ENCODE measurements around the gene TAF1.
A peak's percentile ranks its signal among the peaks of the same experiment; 100 is the strongest.
"Not testable (repeated sequence)": the region's sequence is repeated elsewhere in the genome, so short reads cannot be mapped to it uniquely, and the experiment has no call there.

The TAF1 gene

DNA sequence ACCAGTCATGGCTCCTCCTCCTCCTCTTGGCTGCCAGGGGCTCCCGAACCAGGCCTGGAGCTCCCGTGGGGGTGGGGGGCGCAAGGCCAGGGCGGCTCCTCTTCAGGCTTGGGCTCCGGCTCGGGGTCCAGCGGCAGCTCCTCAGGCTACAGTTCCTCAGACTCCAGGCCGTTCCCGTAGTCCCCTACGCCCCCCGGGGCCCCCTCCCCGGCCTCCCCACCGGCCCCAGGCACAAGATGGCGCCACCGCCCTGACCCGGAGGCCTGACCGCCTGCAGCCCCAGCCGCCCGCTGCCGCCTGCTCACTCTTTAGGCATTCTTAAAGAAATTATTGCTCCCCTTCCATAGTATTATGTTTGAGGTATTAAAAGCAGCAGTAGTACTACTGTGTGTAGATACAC is 54.5 kb downstream of the TAF1 start:
- DNase-seq, result no peak

DNA sequence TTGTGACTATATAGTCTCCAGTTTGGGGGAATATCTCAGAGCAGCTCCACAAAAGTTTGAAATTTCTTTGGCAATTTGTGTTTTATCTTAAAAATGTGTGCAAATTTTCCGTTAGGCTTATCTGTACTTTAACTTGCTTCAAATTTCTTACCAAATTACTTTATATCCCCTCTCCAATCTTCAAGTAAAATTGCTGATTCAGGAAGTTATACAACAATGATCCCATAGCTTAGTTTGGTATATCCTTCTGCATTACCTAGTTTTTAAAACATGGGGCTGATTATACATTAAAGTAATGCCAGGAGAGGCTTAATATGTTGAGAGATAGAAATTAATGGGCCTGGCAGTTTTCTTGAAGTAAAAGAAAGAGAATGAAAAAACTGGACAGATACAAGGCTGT is 66.6 kb downstream of the TAF1 start:
- no peak for DNase-seq

DNA sequence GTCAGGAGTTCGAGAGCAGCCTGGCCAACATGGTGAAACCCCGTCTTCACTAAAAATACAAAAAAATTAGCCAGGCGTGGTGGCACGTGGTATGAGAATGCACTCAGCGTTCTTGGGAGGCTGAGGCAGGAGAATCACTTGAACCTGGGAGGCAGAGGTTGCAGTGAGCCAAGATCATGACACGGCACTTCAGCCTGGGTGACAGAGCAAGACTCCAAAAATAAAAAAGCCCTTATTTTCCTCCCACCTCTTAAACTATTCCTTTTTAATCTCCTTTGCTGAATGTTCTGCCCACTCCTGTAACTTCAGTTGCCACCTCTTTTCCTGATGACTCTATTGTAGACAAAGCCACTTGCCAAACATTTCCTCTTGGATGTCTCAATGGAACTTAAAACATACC is 72.6 kb downstream of the TAF1 start:
- DNase-seq, result no peak

DNA sequence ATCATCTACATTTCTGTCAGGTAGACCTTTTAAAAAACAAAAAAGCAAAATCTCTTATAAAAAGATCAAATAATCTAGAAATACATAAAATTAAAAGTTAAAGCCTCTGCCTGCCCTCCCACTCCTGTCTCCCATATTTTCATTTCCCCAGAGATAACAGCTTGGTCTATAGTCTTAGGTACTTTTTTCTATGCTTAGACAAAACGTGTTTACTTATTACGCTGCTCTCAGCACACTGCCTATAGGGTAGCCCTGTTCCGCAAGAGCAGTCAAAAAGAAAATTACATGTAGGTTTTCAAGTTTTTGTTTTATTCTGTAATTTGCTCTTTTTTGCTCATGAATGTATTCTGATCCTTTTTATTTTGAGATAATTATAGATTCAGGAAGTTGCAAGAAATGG is 73.3 kb downstream of the TAF1 start:
- no peak for DNase-seq

DNA sequence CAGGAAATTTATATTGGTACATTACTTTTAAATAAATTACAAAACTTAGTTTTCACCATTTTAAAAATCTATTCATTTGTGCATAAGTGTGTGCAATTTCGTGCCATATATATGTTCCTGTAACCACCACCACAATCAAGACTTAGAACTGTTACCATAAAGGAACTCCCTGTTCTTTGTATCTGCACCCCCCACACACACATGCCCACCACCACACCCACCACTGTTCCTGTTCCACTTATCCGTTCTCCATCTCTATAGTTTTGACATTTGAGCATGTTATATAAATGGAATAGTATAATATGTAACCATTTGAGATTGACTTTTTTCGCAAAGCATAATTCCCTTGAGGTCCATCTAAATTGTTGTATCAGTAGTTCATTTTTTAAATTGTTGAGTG is 73.7 kb downstream of the TAF1 start:
- no peak for DNase-seq

DNA sequence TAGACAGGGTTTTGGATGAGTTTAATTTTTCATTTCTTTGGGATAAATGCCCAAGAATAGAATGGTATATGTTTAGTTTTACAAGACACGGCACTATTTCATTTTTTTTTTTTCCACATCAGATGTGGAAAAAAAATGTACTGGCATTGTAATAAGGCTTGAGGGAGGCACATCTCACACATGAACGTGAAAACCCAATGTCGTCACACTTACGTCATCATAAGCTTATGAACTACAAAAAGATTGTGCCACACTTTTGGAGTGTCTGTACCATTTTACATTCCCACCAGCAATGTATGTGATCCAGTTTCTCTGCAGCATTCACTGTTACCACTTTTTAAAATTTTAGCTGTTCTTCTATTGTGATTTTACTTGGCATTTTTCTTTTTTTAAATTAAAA is 74.2 kb downstream of the TAF1 start:
- no peak for DNase-seq

DNA sequence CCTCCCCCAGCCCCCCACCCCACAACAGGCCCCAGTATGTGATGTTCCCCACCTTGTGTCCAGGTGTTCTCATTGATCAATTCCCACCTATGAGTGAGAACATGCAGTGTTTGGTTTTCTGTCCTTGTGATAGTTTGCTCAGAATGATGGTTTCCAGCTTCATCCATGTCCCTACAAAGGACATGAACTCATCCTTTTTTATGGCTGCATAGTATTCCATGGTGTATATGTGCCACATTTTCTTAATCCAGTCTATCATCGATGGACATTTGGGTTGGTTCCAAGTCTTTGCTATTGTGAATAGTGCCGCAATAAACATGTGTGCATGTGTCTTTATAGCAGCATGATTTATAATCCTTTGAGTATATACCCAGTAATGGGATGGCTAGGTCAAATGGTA is 75.7 kb downstream of the TAF1 start:
- not testable (repeated sequence) for DNase-seq

DNA sequence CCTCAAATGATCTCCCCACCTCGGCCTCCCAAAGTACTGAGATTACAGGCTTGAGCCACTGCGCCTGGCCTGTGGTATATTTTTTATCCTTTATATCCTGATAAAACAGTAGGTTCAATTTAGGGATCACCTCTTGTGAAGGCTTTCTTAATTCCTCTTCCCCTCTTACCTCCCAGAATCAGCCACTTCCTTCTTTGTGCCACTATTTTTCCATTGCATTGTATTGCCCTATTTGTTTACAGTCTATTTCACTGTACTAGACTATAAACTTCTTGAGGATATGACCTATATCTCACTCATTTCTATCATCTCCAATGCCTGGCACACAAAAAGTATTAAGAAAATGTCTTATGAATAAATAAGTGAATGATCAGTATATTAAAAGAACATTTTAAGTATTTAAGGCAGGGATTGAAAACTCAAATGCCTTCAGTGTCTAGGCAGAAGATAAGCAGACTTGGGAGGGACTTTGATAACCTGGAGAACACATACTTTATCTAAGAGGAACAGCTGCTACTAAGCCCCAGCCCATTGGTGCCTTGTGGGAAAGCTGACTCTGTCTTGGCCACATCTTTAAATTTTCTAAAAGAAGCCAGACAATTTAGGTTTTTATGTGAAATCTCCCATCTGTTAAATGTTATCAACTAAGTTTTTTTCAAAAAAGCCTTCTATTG is 84.4 kb downstream of the TAF1 start:
- no peak for DNase-seq

DNA sequence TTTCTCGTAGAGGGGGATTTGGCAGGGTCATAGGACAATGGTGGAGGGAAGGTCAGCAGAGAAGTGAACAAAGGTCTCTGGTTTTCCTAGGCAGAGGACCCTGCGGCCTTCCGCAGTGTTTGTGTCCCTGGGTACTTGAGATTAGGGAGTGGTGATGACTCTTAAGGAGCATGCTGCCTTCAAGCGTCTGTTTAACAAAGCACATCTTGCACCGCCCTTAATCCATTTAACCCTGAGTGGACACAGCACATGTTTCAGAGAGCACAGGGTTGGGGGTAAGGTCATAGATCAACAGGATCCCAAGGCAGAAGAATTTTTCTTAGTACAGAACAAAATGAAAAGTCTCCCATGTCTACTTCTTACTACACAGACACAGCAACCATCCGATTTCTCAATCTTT is 85.4 kb downstream of the TAF1 start:
- not testable (repeated sequence) for DNase-seq

DNA sequence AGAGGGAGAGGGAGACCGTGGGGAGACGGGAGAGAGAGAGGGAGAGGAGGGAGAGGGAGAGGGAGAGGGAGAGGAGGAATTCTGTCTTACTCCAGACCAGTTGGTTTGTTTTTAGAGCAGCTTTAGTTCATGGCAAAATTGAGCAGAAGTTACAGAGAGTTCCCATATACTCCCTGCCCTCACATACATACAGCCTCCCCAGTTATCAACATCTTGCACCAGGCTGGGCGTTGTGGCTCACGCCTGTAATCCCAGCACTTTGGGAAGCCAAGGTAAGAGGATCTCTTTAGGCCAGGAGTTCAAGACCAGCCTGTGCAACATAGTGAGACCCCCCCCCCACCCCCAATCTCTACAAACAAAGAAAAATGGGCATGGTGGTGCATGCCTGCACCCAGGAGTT is 86.9 kb downstream of the TAF1 start:
- DNase-seq, result no peak

DNA sequence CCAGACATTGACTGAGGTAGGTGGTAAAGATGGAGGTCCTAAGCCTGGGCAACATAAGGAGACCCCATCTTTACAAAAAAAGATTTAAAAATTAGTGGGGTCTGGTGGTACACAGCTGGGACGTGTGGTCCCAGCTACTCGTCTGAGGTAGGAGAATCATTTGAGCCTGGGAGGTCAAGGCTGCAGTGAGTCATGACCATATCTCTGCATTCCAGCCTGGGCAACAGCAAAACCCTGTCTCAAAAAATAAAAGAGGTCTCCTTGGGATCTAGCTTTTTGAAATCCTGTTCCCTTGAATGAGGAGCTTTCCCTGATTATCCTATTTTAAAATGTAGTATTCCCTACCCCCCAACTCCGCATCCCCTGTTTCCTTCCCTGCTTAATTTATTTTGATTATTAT is 88.1 kb downstream of the TAF1 start:
- DNase-seq, result no peak

DNA sequence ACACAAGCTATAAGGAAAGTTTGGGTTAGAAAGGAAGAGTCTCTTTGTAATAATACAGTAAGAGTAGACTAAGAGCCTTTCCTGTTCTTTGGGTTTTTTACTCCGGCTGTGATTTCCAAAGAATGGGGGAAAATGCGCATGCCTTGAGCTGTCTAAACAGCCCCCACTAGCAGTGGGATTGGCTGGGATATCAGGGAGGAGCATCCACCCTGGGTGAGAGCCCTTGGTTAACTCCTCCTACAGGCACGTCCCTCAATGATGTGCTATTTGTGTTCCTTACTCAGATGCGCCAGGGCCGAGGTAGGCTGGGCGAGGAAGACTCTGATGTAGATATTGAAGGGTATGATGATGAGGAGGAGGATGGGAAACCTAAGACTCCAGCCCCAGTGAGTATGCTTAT is 92.7 kb downstream of the TAF1 start:
- no peak for DNase-seq

DNA sequence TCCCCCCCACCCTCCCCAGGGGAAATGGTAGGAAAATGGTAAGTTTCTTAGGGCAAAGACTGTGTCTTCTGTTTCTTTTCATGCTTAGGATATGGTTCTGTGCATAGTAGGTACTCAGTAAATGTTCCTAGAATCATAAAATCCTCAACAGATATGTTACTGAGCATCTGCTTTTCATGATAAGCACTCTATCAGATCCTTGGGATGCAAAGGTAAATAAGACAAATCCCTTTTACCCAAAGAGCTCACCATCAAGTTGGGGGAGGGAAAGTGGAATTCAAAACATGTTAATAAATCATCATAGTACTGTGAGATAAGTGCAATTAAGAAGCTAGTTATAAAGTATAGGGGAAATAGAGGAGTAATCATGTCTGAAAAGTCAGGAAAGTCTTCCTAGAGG is 98.8 kb downstream of the TAF1 start:
- no peak for DNase-seq

DNA sequence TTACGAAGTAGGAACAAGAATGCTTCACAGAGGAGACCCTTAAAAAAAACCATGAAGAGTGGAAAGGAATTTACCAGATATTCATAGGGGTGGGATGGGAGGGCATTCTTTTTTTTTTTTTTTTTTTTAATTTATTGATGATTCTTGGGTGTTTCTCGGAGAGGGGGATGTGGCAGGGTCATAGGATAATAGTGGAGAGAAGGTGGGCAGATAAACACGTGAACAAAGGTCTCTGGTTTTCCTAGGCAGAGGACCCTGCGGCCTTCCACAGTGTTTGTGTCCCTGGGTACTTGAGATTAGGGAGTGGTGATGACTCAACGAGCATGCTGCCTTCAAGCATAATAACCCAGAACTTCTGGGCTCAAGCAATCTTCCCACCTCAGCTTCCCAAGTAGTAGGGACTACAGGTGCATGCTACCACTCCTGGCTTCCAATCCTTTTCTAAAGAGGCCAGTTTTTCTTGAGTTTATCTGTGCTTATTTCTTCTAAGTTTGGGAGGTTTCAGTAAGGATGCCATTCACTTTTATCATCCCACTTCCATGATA is 100.9 kb downstream of the TAF1 start:
- no peak for DNase-seq

DNA sequence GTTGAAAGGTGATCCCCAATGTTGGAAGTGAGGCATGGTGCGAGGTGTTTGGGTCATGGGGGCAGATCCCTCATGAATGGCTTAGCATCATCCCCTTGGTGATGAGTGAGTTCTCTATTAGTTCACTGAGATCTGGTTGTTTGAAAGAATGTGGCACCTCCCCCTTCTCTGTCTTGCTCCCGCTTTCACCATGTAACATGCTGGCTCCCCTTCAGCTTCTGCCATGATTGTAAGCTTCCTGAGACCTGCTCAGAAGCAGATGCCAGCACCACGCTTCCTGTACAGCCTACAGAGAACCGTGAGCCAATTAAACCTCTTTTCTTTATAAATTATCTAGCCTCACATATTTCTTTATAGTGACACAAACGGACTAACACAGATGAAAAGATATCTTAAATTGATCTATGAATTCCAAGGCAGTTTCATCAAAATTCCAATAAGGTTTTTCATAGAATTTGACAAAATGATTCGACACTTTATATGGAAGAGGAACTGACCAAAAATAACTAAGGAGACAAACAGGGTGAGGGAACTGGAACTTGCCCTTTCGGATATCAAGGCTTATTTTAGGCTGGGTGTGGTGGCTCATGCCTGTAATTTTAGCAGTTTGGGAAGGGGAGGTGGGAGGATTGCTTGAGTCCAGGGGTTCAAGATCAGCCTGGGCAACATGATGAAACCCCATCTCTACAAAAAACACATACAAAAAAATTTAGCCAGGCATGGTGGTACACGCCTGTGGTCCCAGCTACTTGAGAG is 109.8 kb downstream of the TAF1 start:
- no peak for DNase-seq

DNA sequence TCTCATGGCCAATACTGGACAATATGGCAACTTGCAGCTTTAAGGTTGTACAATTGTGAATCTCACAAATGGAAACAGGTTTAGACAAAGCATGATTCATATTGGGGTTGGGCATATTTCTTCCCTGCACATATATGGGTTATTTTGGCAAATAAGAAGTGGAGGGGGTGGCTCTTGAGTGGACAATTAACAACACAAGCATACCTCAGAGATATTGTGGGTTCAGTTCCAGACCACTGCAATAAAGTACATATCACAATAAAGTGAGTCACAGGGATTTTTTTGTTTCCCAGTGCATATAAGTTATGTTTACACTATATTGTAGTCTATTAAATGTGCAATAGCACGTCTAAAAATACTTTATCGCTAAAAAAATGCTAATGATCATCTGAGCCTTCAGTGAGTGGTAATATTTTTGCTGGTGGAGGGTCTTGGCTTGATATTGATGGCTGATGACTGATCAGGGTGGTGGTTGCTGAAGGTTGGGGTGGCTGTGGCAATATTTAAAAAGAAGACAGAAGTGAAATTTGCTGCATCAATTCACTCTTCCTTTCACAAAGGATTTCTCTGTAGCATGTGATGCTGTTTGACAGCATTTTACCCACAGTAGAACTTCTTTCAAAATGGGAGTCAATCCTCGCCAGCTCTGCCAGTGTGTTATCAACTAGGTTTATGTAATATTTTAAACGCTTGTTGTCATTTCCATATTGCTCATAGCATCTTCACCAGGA is 116.2 kb downstream of the TAF1 start:
- DNase-seq, result no peak

DNA sequence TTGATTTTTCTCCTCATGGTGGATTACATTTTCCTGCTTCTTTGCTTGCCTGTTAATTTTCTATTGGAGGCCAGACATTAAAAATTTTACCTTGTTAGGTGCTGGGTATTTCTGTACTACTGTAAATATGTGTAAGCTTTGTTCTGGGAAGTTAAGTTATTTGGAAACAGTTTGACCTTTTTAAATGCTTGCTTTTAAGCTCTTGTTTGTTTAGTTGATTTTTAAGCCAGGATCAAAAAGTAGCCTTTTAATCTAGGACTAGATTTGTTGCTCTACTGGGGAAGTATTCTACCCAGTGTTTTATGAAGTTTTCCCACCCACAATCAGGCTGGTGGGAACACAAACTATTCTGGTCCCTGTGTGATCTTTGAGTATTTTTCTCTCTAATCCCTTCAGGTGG is 121.7 kb downstream of the TAF1 start:
- DNase-seq, result no peak

DNA sequence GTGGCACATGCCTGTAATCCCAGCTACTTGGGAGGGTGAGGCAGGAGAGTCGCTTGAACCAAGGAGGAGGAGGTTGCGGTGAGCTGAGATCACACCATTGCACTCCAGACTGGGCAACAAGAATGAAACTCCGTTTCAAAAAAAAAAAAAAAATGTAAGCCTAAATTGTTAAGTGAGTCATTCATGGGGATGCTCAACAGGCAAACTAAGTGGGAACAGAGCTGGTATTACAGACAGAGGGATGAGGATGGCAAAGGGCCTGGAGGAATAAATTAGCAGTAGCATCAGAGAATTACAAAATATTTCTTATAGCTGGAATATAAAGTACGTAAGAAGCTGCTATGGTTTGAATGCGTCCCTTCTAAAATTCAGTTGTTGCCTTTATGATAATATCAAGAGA is 123.4 kb downstream of the TAF1 start:
- no peak for DNase-seq

DNA sequence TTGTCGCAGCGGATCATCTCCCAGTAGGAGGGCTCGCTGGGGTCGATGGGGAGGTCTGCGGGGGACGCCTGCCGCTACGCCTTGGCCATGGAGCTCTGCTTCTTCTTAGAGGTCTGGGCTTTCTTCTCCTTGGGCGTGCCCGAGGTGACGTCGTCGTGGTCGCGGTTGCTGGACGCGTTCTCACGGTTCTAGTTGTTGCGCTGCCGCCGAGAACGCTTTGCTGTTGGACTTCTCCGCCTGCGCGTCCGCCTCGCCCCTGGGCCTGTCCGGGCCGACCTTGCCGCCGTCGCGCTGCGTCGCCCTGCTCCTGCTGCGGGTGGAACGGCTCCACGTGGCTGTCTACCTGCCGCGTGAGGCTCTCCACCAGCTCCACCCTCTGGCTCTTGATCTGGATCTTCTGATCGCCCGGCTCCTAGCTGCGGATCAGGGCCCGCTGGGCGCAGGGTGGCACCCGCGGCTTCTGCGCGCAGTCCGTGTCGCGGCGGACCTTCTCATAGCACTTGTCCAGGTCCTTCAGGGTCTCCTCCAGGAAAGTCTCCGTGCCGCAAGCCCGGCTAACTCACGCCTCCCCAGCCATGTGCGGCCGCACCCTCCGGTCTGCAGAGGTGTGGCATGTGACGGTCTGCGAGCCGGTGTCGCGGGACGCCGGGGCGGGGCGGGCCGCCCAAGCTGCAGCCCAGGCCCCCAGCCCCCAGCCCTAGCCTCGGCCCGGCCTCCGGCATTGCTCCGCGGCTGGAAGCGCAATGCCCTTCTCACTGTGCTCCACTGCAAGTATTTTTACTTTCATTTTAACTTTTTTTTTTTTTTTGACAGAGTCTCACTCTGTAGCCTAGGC is 126.3 kb downstream of the TAF1 start:
- DNase-seq, result peak in 22 of 51 donors; percentile 0 to 25 (median 3)

DNA sequence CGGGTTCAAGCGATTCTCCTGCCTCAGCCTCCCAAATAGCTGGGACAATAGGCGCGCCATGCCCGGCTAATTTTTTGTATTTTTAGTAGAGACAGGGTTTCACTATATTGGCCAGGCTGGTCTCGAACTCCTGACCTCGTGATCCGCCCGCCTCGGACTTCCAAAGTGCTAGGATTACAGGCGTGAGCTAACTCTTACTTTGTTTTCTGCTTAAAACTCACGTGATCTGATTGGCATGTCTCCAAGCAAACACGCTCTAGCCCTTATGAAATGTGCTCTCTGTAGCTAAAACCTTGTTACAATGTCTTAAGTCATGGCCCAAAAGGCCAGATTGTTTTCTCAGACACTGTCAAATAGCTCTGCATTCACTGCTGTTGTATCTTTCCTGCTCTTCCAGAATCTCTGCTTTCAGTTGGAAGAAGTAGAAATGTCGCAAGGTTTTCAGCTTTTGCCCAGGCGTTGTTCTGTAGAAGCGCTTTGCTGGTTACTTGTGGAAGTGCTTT is 127.0 kb downstream of the TAF1 start:
- DNase-seq, result peak in 1 of 51 donors; percentile 4

DNA sequence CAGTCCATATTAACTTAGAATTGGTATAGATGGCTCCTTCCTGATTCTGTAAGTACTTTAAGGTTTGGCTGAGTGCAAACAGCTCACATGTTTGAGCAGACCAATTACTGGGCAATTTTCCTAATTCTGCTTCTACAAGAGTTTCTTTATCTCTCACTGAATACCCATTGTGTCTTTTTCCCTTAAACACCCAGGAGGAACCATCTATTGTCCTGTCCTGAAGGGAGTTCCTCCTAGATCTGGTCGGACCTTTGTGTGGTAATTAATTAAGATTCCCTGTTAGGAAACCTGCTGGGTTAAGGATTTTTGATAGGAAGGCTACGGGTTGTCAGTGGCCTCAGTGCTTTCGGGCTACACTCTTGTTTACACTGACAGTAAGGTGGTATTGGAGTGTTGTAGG is 129.8 kb downstream of the TAF1 start:
- not testable (repeated sequence) for DNase-seq

All from hypothalamus (tissue), 51 donors.